Measurements from ENCODE around the gene LRP1.

LRP1 gene

DNA sequence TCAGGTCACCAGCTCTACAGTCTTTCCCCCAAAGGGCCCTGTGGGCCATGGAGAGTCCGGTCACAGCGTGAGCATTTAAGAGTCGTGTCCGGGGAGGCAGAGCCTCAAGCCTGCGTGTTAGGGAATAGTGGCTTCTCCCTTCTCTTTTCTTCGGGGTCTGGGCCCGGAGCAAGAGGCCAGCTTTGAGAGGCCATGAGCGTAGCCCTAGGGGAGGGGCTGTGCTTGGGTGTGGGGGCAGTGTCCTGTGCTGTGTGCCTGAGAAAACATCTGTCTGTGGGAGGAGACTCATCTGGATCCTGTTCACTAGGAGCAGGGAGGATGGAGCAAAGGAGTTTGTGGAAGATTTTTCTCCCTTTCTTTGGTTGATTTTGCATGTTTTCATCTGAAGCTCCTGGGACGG, 13.8 kb downstream of the LRP1 start:
- TF ChIP-seq, protein P1, sequence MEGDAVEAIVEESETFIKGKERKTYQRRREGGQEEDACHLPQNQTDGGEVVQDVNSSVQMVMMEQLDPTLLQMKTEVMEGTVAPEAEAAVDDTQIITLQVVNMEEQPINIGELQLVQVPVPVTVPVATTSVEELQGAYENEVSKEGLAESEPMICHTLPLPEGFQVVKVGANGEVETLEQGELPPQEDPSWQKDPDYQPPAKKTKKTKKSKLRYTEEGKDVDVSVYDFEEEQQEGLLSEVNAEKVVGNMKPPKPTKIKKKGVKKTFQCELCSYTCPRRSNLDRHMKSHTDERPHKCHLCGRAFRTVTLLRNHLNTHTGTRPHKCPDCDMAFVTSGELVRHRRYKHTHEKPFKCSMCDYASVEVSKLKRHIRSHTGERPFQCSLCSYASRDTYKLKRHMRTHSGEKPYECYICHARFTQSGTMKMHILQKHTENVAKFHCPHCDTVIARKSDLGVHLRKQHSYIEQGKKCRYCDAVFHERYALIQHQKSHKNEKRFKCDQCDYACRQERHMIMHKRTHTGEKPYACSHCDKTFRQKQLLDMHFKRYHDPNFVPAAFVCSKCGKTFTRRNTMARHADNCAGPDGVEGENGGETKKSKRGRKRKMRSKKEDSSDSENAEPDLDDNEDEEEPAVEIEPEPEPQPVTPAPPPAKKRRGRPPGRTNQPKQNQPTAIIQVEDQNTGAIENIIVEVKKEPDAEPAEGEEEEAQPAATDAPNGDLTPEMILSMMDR (IDR thresholded peaks at IDR 0.05; ENCODE audit: insufficient read depth, low read length), result no peak
- no peak for TF ChIP-seq SPI1 (IDR thresholded peaks at IDR 0.05; ENCODE audit: borderline replicate concordance, low read depth)
- TF ChIP-seq, protein P2, sequence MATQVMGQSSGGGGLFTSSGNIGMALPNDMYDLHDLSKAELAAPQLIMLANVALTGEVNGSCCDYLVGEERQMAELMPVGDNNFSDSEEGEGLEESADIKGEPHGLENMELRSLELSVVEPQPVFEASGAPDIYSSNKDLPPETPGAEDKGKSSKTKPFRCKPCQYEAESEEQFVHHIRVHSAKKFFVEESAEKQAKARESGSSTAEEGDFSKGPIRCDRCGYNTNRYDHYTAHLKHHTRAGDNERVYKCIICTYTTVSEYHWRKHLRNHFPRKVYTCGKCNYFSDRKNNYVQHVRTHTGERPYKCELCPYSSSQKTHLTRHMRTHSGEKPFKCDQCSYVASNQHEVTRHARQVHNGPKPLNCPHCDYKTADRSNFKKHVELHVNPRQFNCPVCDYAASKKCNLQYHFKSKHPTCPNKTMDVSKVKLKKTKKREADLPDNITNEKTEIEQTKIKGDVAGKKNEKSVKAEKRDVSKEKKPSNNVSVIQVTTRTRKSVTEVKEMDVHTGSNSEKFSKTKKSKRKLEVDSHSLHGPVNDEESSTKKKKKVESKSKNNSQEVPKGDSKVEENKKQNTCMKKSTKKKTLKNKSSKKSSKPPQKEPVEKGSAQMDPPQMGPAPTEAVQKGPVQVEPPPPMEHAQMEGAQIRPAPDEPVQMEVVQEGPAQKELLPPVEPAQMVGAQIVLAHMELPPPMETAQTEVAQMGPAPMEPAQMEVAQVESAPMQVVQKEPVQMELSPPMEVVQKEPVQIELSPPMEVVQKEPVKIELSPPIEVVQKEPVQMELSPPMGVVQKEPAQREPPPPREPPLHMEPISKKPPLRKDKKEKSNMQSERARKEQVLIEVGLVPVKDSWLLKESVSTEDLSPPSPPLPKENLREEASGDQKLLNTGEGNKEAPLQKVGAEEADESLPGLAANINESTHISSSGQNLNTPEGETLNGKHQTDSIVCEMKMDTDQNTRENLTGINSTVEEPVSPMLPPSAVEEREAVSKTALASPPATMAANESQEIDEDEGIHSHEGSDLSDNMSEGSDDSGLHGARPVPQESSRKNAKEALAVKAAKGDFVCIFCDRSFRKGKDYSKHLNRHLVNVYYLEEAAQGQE (IDR thresholded peaks at IDR 0.05; ENCODE audit: insufficient replicate concordance, low read depth), result no peak
- TF ChIP-seq POLR2AphosphoS5 (IDR thresholded peaks at IDR 0.05; ENCODE audit: low read depth), result no peak
- no peak for TF ChIP-seq GABPA (IDR thresholded peaks at IDR 0.05; ENCODE audit: low read depth)
- DNase-seq (ENCODE audit: low read depth in 1 of 2, low spot score in 1 of 2), result no peak
- no peaks in the 10 kb centered on the region for H3K27me3 ChIP-seq (ENCODE audit: insufficient read depth, poor library complexity, severe bottlenecking)
- no peak overlapping the region for H3K27ac ChIP-seq (replicated peaks)
- no peak overlapping the region for H3K4me3 ChIP-seq (replicated peaks; ENCODE audit: insufficient read depth, low read length)

DNA sequence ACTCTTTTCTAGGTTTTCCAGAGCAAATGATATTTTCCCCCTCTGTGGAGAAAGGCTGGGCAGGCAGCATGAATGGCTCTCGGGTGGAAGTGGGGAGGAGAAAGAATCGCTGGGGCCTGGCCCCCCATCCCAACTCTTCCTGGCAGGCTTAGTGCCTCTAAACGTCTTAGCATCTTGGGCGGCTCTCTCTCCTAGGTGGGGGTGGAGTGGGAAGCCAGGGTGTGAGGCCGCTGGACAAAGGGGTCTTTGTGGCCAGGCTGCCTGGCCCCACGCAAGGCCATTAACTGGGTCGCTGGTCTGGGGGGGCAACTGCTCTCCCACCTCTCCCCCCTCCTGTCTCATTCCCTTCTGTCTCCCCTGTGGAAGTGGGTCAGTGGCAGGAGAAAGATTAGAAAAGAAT, 14.4 kb downstream of the LRP1 start:
- H3K4me3 ChIP-seq (replicated peaks; ENCODE audit: insufficient read depth, low read length), result no peak overlapping the region
- no peak overlapping the region for H3K27ac ChIP-seq (replicated peaks)
- no peak for DNase-seq (ENCODE audit: low read depth in 1 of 2, low spot score in 1 of 2)
- TF ChIP-seq SPI1 (IDR thresholded peaks at IDR 0.05; ENCODE audit: borderline replicate concordance, low read depth) (no peak), GABPA (IDR thresholded peaks at IDR 0.05; ENCODE audit: low read depth) (no peak)
- TF ChIP-seq, protein P2 (IDR thresholded peaks at IDR 0.05; ENCODE audit: insufficient replicate concordance, low read depth), result no peak
- TF ChIP-seq, protein P1 (IDR thresholded peaks at IDR 0.05; ENCODE audit: insufficient read depth, low read length), result no peak
- no peaks in the 10 kb centered on the region for H3K27me3 ChIP-seq (ENCODE audit: insufficient read depth, poor library complexity, severe bottlenecking)

DNA sequence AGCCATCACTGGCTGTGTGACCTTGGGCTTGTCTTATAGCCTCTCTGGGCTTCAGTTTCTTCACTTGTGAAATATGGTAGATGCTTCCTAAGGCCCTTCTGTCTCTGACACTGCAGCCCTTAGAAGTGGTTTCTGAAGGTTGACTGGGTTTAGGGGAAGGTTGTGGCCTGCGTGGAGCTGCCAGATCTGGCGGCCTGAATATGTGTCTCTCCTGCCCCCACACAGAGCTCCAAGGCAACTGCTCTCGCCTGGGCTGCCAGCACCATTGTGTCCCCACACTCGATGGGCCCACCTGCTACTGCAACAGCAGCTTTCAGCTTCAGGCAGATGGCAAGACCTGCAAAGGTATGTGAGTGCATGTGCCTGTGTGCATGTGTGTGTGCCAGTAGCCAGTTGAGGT, 15.2 kb downstream of the LRP1 start:
- Histone ChIP-seq H3K27me3 (ENCODE audit: insufficient read depth, poor library complexity, severe bottlenecking) (no peaks in the 10 kb centered on the region), H3K4me3 (replicated peaks; ENCODE audit: insufficient read depth, low read length) (no peak overlapping the region), H3K27ac (replicated peaks) (no peak overlapping the region)
- no peak for DNase-seq (ENCODE audit: low read depth in 1 of 2, low spot score in 1 of 2)
- TF ChIP-seq, protein P2 (IDR thresholded peaks at IDR 0.05; ENCODE audit: insufficient replicate concordance, low read depth), result no peak
- TF ChIP-seq POLR2AphosphoS5 (IDR thresholded peaks at IDR 0.05; ENCODE audit: low read depth), result no peak
- TF ChIP-seq GABPA (IDR thresholded peaks at IDR 0.05; ENCODE audit: low read depth), result no peak
- no peak for TF ChIP-seq SPI1 (IDR thresholded peaks at IDR 0.05; ENCODE audit: borderline replicate concordance, low read depth)
- TF ChIP-seq, protein P1 (IDR thresholded peaks at IDR 0.05; ENCODE audit: insufficient read depth, low read length), result no peak
